Psoas muscle (tissue), 8 donors: Measurements from ENCODE around the gene PRIMA1. TPM values are rescaled to one million over a fixed set of nuclear protein-coding genes. Genes with fewer than 3 reads are reported as not detected.

Experiments used
- ATAC-seq, 4 donors: fragments of 200-7000 bp; cut with Tn5 transposase; one replicate each; pipeline ENCODE4 v1.9.1; 2020; ENCODE audit warnings: moderate library complexity in 3 of 4, mild to moderate bottlenecking in 2 of 4
- DNase-seq, 2 donors: peaks; one replicate each; pipeline ENCODE4 v3.0.0-alpha.2; 2020
- H3K27ac ChIP-seq: fragments of 200-600 bp; one replicate; pipeline ENCODE4 v1.8.0; 2022
- H3K27me3 ChIP-seq, 3 donors: fragments of 200-600 bp in 1 of 3; one replicate each; pipeline versions ENCODE4 v1.6.1 to v1.8.0; 2013 to 2022; ENCODE audit warnings: low read length in 2 of 3, mild to moderate bottlenecking in 2 of 3, moderate library complexity in 1 of 3; ENCODE audit not compliant: insufficient read depth in 3 of 3
- H3K36me3 ChIP-seq, 2 donors: fragments of 200-600 bp in 1 of 2; one replicate each; pipeline versions ENCODE4 v1.6.1 to v1.8.0; 2013 to 2022; ENCODE audit warnings: low read depth in 1 of 2, mild to moderate bottlenecking in 1 of 2, moderate library complexity in 1 of 2; ENCODE audit not compliant: insufficient read depth in 1 of 2
- H3K4me1 ChIP-seq: fragments of 200-600 bp; one replicate; pipeline ENCODE4 v1.8.0; 2022
- H3K4me3 ChIP-seq: fragments of 200-600 bp; one replicate; pipeline ENCODE4 v1.8.0; 2022; ENCODE audit warnings: mild to moderate bottlenecking
- H3K9me3 ChIP-seq: fragments of 200-600 bp; one replicate; pipeline ENCODE4 v1.8.0; 2022
- WGBS, 3 donors: extraction: QIAGEN DNeasy Blood & Tissue Kit; methylation state at CpG; one replicate each; pipeline versions ENCODE4 v1.1.6 to v1.1.7; 2013; 5-methylcytosine and 5-hydroxymethylcytosine counted together
- intact Hi-C, 2 donors: fragments of 100-400 bp; cut with DNase I; formaldehyde crosslinking; loops; one replicate each; pipeline versions ENCODE4 v1.11.0 to v1.14.2; 2022
- polyA plus RNA-seq, 3 donors: library from polyadenylated mRNA; stranded (reverse); fragments of 200-250 nt; gene quantifications; one replicate each; pipeline ENCODE4 v1.2.3, GENCODE V29; 2013
- total RNA-seq, 4 donors: library from RNA; stranded (reverse); fragmentation: NEBNext Ultra II Directional in 2 of 4; extraction: Animal tissue kit (Norgen Biotek cat#: 25700) in 2 of 4; gene quantifications; one replicate each; pipeline versions ENCODE4 v1.2.1 to v1.2.4, GENCODE V29; 2021 to 2023
- TF ChIP-seq, protein P1 (sequence below): fragments of 200-600 bp; IDR thresholded peaks from one replicate; pipeline ENCODE4 v1.8.0; 2022; ENCODE audit warnings: antibody characterized with exemption
- donor health status: healthy with polysubstance abuse.
- donor health status: DM: no; HTN: no; CAD: no; lungs with moderate emphysema.
- donor health status: Bipolar disorder and iron deficiency.
- donor health status: healthy.
- donor health status: DM: yes; HTN: yes; CAD: no.
- donor health status: DM: no; HTN: no; CAD: no.
- donor health status: DM: no; HTN: no; CAD: no.
- donor health status: DM: yes; HTN: yes; CAD: no.

PRIMA1 gene
- total and polyA plus RNA-seq, 7 donors, result 0.17 to 0.77 (median 0.19) TPM

DNA sequence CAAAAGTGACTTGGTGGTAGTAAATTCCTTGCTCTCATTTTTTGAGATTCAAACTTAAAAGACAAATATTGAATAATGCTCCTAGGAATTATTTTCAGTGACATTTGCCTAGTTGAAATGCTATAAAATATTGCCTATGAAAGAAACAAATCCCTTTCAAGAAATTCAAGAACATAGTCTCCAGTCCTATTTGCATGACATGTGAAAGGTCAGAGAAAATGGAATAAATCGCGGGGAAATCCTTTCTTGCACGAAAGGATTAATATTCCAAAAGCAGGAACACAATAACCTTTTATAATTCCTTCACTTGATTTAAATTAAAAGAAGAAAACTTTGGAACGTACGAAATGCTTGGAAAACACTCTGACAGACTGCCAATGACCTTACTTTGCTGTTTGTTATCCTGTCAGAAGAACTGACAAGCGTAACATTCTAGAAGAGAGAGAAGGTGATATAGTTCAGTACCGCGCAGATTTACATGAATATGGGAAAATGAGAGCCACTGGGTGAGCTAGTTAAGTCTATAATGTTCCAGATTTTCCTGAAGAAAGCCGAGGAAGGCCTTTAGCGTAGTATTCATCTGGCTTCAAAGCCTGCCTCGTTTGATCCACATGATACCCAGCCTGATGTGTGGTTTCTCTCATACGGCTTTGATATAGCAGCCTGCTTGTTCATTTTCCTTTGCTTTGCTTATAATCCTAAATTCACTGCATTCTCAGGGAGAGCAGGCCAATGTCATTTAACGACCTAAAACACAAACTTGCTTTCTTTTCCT is 103.0 kb downstream of the PRIMA1 start:
- intact Hi-C loops, result no loop called here
- Histone ChIP-seq H3K4me1 (no peaks in the 10 kb centered on the region), H3K27ac (no peak overlapping the region), H3K27me3 (no peaks in the 10 kb centered on the region), H3K36me3 (no peaks in the 10 kb centered on the region), H3K9me3 (no peaks in the 10 kb centered on the region), H3K4me3 (no peak overlapping the region)
- TF ChIP-seq, protein P1, sequence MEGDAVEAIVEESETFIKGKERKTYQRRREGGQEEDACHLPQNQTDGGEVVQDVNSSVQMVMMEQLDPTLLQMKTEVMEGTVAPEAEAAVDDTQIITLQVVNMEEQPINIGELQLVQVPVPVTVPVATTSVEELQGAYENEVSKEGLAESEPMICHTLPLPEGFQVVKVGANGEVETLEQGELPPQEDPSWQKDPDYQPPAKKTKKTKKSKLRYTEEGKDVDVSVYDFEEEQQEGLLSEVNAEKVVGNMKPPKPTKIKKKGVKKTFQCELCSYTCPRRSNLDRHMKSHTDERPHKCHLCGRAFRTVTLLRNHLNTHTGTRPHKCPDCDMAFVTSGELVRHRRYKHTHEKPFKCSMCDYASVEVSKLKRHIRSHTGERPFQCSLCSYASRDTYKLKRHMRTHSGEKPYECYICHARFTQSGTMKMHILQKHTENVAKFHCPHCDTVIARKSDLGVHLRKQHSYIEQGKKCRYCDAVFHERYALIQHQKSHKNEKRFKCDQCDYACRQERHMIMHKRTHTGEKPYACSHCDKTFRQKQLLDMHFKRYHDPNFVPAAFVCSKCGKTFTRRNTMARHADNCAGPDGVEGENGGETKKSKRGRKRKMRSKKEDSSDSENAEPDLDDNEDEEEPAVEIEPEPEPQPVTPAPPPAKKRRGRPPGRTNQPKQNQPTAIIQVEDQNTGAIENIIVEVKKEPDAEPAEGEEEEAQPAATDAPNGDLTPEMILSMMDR, result no peak
- ATAC-seq, result no peak
- no peak for DNase-seq
- WGBS, 3 donors, result 76 to 80% (median 77%) methylated on average over 13 of the region's 13 CpGs

DNA sequence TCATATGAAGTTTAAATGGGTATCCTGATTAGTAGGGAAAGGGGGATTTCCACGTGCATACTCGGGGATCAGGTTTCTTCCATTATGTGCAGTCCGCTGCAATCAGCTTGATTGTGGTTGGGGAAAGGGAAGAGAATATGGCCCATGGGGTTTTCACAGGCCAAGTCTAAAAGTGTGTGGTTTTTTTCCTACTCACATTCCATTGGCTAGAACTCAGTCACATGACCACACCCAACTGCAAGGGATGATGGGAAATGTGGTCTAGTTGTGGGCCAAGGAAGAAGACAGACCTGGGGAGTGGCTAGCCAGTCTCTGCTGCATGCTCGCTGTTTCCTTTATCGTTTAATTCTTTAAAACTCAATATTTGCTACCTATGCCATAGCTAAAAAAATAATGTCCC is 105.1 kb downstream of the PRIMA1 start:
- WGBS, 3 donors, result 48 to 52% (median 50%) methylated on average over 5 of the region's 5 CpGs
- Histone ChIP-seq H3K27ac (no peak overlapping the region), H3K4me3 (no peak overlapping the region), H3K4me1 (no peaks in the 10 kb centered on the region), H3K9me3 (no peaks in the 10 kb centered on the region), H3K27me3 (no peaks in the 10 kb centered on the region), H3K36me3 (no peaks in the 10 kb centered on the region)
- intact Hi-C loops, result no loop called here
- TF ChIP-seq, protein P1, result no peak
- ATAC-seq (peak in 2 of 4 donors; percentile 51 to 62), DNase-seq (no peak)

DNA sequence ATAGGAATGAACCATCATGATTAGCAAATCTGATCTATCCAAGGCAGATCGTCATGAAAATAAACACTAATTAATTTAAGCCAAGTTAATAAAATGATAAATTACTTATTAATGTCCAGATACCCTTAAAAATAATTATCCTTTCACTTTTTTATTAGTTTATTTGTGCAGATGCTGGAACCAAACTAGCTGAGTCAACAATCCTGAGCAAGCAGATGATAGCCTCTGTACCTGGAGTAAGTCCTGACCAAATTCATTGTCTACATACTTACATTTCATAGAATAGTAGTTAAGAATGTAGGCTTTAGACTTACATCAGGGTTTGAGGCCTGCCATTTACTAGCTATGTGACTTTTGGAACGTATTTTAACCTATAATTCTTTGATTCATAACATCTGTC is 105.8 kb downstream of the PRIMA1 start:
- Histone ChIP-seq H3K4me3 (no peak overlapping the region), H3K36me3 (no peaks in the 10 kb centered on the region), H3K4me1 (no peaks in the 10 kb centered on the region), H3K9me3 (no peaks in the 10 kb centered on the region), H3K27ac (no peak overlapping the region), H3K27me3 (no peaks in the 10 kb centered on the region)
- TF ChIP-seq, protein P1, result no peak
- no peak for DNase-seq
- intact Hi-C loops, result no loop called here
- 75 to 81% (median 77%) methylated on average over 2 of the region's 2 CpGs for WGBS, 3 donors
- ATAC-seq, result no peak

DNA sequence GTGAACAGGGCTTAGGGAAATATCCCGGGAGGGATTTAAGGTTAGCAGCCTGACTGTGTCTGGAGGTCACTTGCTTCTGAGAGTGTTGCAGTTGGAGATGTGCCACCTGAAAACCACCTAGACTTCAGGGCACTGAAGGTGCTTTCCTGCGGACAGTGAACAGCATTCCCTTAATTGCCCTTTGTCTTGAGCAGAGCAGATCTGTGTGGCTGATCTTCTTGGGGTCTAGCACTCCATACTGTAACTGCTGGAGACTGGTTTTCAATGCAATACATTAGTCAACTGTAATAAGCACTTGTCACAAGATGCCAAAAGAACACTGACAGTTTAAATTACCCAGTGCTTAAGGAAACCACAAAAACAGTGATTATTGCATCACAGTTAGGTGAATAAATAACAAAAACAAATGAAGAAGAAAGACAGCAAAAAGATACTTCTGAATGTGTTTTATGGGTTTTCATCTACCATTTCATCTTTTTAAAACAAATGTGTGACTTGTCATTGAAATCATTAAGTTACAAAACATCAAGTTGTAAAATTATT is 111.8 kb downstream of the PRIMA1 start:
- WGBS, 3 donors, result 88 to 96% (median 88%) methylated on average over 2 of the region's 2 CpGs
- H3K36me3 ChIP-seq, result no peaks in the 10 kb centered on the region
- H3K9me3 ChIP-seq, result no peaks in the 10 kb centered on the region
- no peak for DNase-seq
- intact Hi-C loops, result no loop called here
- H3K27ac ChIP-seq, result no peak overlapping the region
- no peak for ATAC-seq
- TF ChIP-seq, protein P1, result no peak
- H3K4me3 ChIP-seq, result no peak overlapping the region
- H3K27me3 ChIP-seq, result no peaks in the 10 kb centered on the region
- no peaks in the 10 kb centered on the region for H3K4me1 ChIP-seq
